Panc1 (cell line): ENCODE results near the gene CCNL2. TPM values are rescaled to one million over a fixed set of nuclear protein-coding genes. Genes with fewer than 3 reads are reported as not detected.

Experiments
- ATAC-seq: fragments of 200-7000 bp; cut with Tn5 transposase; 2 replicates; pipeline ENCODE4 v1.9.1; 2020; ENCODE audit warnings: mild to moderate bottlenecking, moderate library complexity
- BruUV-seq: library from RNA; stranded (reverse); fragments of 400-500 nt; replicated peaks from 2 replicates; lab custom pipeline; 2021; lab: Mats Ljungman, UMichigan
- CTCF ChIA-PET: fragments of 300-600 bp; sonication (Branson Sonifier 250); formaldehyde crosslinking; loops from one replicate; lab custom pipeline; 2022; ENCODE audit warnings: antibody characterized with exemption; lab: Charles Lee
- POLR2A ChIA-PET: fragments of 300-600 bp; sonication (Branson Sonifier 250); formaldehyde crosslinking; loops from one replicate; lab custom pipeline; 2022; ENCODE audit warnings: antibody characterized with exemption; lab: Charles Lee
- DNase-seq: peaks from one replicate; pipeline ENCODE4 v3.0.0-alpha.2; 2010; ENCODE audit warnings: low read depth, low spot score
- H3K27ac ChIP-seq: 2 replicates; pipeline ENCODE4 v1.5.1; 2011; ENCODE audit warnings: mild to moderate bottlenecking, low read length, inconsistent platforms
- H3K27me3 ChIP-seq: fragments of 200-500 bp; sonication (Bioruptor generic); 2 replicates; pipeline ENCODE4 v1.6.0; 2014; ENCODE audit warnings: low read length, inconsistent platforms; ENCODE audit not compliant: control insufficient read depth, insufficient read depth
- H3K36me3 ChIP-seq: fragments of 200-500 bp; sonication (Bioruptor generic); 2 replicates; pipeline ENCODE4 v1.5.1; 2014; ENCODE audit warnings: inconsistent platforms, mild to moderate bottlenecking, low read length, moderate library complexity; ENCODE audit not compliant: control insufficient read depth, insufficient read depth
- H3K4me1 ChIP-seq: 2 replicates; pipeline ENCODE4 v1.5.1; 2011; ENCODE audit warnings: inconsistent platforms, mild to moderate bottlenecking, low read length, moderate library complexity; ENCODE audit not compliant: control insufficient read depth, insufficient read depth
- H3K4me3 ChIP-seq, 2 experiments: 2 replicates each; pipeline ENCODE4 v1.5.1; 2011 to 2012; ENCODE audit warnings: low read depth in 2 of 2, low read length in 2 of 2, mild to moderate bottlenecking in 2 of 2, inconsistent platforms in 1 of 2, moderate library complexity in 1 of 2
- H3K9me3 ChIP-seq: fragments of 200-500 bp; sonication (Bioruptor generic); 2 replicates; pipeline ENCODE4 v1.5.1; 2014; ENCODE audit warnings: low read depth, mild to moderate bottlenecking, inconsistent platforms, low read length, moderate library complexity; ENCODE audit not compliant: control insufficient read depth, insufficient read depth
- CTCF ChIP-seq: fragments of 450-650 bp; IDR thresholded peaks from 2 replicates; pipeline ENCODE4 v1.5.1; 2017; ENCODE audit warnings: mild to moderate bottlenecking
- POLR2AphosphoS5 ChIP-seq: IDR thresholded peaks from 2 replicates; pipeline ENCODE4 v1.6.1; 2012; ENCODE audit warnings: mild to moderate bottlenecking, low read depth, low read length, moderate library complexity
- REST ChIP-seq, 2 experiments: IDR thresholded peaks; 2 replicates each; pipeline ENCODE4 v1.6.1; 2011 to 2012; ENCODE audit warnings: low read depth in 2 of 2, control low read depth in 1 of 2, low read length in 1 of 2, mild to moderate bottlenecking in 1 of 2, moderate library complexity in 1 of 2; ENCODE audit not compliant: insufficient read depth in 1 of 2
- SIN3A ChIP-seq: IDR thresholded peaks from 2 replicates; pipeline ENCODE4 v1.6.1; 2012; ENCODE audit warnings: low read depth, mild to moderate bottlenecking, low read length, moderate library complexity, borderline replicate concordance; ENCODE audit not compliant: insufficient read depth
- TCF7L2 ChIP-seq: IDR thresholded peaks from 2 replicates; pipeline ENCODE4 v1.6.1; 2011; ENCODE audit warnings: mild to moderate bottlenecking, low read depth, low read length, inconsistent platforms
- in situ Hi-C: cut with HindIII; loops from 2 replicates; pipeline ENCODE4 v1.10.0; 2016; ENCODE audit warnings: low sequenced_read_pairs, low pct_unique_long_range_greater_than_20kb
- intact Hi-C: fragments of 100-400 bp; cut with micrococcal nuclease; formaldehyde crosslinking; loops from one replicate; pipeline ENCODE4 v1.10.0; 2022; ENCODE audit not compliant: unreplicated experiment
- total RNA-seq: library from RNA; stranded (reverse); gene quantifications from one replicate; pipeline ENCODE4 v1.2.1, GENCODE V29; 2021; ENCODE audit not compliant: unreplicated experiment

Gene CCNL2
- total RNA-seq, 1 experiment from 2014 or later = 297 TPM

- BruUV-seq = no TSS peak
- intact Hi-C loops (no loop called here), in situ Hi-C loops (no loop called here)
- CTCF ChIA-PET = no interaction called here
- no peaks in the 10 kb centered on the region for H3K9me3 ChIP-seq
- H3K4me1 ChIP-seq = peaks cover 60% of the 10 kb centered on the region
- H3K27me3 ChIP-seq = no peaks in the 10 kb centered on the region
- ATAC-seq (peak; percentile 2), DNase-seq (no peak)
- H3K4me3 ChIP-seq = peak overlapping the region; percentile 74 to 85
- peak overlapping the region; percentile 93 for H3K27ac ChIP-seq
- POLR2A ChIA-PET = interaction anchor here (0.5 to 0.6 kb wide), 2 partner anchors 156 to 388 kb away, joined by 3 read pairs; no protein-coding TSS in a partner anchor
- TF ChIP-seq TCF7L2 = no peak
- peak; percentile 29; the same call in 1 of the 2 replicates for TF ChIP-seq SIN3A
- H3K36me3 ChIP-seq = no peaks in the 10 kb centered on the region; the same call in 1 of the 2 replicates
Observed at GRCh38 chr1:1348420-1349255, 50.5 kb downstream of the CCNL2 start.

- peak; percentile 28 for ATAC-seq
- H3K36me3 ChIP-seq = no peaks in the 10 kb centered on the region; the same call in 1 of the 2 replicates
- H3K27ac ChIP-seq = peak overlapping the region; percentile 93
- H3K9me3 ChIP-seq = no peaks in the 10 kb centered on the region
- POLR2A ChIA-PET = interaction anchor here (0.5 kb wide), 1 partner anchor 387 kb away, joined by 3 read pairs; no protein-coding TSS in a partner anchor
- no peak for TF ChIP-seq TCF7L2
- TF ChIP-seq REST (IDR thresholded peaks at IDR 0.05; ENCODE audit: insufficient read depth in 1 of 2, low read depth in 2 of 2, low read length in 1 of 2) = no peak
- TF ChIP-seq POLR2AphosphoS5 = no peak
- TF ChIP-seq SIN3A = no peak
- no peak for TF ChIP-seq CTCF
- no TSS peak for BruUV-seq
- no peak for DNase-seq
- H3K4me1 ChIP-seq = peaks cover 55% of the 10 kb centered on the region
- CTCF ChIA-PET = no interaction called here
- peak overlapping the region; percentile 74 to 85 for H3K4me3 ChIP-seq
- no peaks in the 10 kb centered on the region for H3K27me3 ChIP-seq
- intact Hi-C loops (no loop called here), in situ Hi-C loops (no loop called here)
Observed at GRCh38 chr1:1347663-1348419, 51.3 kb downstream of the CCNL2 start.
